ENCODE measurements around the gene RAP1GAP.

RAP1GAP gene

DNA sequence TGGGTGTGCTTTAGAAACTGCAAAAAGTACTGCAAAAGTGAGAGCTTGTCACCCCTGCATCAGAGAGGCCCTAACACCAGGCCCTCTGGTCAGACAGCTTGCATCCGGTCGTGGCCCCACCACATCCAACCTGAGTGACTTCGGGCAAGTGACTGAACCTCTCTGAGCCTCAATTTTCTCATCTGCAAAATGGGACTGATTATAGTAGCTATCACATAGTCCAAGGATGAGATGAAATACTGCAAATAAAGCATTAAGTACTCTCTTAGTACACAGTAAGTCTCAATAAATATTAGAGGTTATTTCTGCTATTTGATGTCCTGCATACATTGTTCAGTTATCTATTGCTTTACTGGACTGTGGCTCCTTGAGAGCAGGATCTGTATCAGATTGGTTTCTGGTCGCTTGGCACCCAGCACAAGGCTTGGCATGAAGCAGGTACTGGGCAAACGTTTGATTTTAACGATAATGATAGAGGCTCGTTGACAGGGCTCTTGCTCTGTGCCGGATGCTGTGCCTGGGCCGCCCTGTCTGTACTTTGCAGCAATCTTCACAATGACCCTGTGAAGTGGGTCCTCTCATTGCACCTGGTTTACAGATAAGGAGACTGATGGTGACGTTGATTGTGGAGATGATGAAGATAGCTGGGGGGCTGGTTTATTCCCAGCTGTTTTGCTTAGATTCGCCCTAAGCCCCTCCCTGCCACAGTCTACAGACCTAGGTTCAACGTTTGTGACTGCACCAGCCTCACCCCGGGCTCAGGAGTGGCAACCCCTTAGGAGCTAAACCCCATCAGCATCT is 43.6 kb downstream of the RAP1GAP start:
- DNase-seq (ENCODE audit: low spot score): no peak

DNA sequence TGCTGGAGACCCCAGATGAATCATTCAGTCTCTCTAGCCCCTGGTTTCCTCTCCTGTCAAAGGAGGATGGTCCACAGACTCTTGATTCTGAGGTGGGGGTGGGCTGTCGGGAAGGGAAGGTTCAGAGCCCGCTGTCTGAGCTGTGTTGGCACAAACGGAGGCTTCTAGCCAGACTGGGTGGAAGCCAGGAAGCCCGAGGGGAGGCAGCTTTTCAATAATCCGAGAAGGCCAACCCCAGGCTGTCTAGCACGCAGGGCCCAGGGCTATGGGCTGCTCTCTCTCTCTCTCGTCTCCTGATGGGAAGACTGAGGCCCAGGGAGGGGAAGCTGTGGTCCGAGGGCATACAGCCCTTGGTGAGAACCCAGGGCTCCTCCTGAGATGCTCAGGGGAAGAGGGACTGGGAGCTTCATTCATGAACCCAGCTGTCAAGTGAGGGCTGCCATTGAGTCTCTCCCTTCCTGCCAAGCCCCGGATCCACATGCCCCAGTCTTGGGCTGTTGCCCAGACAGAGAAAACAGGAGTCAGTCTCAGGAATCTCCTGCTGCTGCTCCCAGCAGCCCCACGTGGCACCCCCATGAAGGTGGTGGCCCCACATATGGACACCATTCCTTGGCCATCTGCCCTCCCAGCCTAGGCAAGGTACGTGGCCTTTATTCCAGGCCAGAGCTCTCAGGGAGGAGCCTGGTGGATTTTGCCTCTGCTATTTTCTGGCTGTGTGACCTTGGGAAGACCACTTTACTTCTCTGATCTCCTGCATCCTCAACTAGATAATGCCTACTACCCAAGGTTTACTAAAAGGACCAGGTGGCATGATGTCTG is 44.4 kb downstream of the RAP1GAP start:
- no peak for DNase-seq (ENCODE audit: low spot score)

DNA sequence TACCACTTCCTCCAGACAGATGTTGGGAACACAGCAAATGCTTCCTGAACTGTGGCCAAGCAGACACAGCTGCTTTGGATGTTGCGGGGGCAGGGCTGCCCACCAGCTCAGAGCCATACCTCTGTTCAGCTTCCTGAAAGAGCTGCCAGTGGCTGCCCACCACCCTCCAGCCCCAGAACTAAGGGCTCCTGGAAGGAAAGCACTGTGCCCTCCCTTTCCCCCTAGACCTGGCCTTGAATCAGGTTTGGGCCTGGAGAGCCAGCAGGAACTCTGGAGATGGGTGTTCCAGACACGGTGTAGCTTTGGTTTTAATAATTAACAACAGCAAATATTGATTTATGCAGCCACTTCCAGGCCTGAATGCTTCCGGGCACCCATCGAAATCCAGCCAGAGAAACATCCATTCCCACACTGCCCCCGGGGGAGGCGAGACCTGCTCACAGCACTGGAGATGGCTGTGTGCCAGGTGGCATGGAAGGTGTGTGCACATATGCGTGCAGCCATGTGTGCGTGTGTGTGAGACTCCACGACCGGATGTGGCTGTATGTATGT is 45.7 kb downstream of the RAP1GAP start:
- DNase-seq (ENCODE audit: low spot score): no peak

DNA sequence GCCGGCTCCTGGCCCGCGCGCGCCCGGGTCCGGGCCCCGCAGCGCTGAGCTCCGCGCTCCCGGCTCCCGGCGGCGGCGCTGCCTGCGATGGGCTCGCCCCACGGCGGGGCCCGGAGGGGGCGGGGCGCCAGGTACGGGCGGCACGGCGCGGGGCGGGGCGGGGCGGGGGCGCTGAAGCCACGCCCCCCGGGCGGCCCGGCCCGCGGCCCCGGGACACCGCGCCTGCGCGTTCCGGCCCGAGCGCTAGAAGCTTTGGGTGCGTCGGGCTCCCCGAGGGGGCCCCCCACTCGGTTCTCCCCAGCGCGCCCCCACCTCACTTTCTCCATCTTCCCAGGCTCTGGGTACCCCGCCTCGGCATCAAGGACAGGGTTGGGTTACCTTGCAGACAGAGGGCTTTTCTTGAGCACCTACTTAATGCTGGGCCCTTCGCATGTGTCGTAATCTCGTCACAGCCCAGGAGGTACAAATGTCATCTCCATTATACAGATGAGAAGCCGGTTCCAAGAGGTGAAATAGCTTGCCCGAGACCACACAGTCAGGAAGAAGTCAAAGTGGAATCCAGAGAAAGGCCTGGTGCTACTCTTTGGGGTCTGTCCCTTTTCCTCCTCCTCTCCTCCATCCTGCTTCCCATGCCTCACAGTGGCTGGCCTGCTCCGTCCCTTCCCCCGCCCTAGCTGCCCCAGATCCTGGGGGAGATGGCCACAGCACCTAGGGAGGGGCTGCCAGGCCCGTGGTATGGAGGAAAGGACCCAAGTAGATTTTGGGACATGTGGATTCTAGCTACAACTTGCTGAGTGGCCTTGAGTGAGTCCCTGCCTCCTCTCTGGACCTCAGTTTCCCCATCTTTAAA is 46.5 kb downstream of the RAP1GAP start:
- peak; percentile 51 for DNase-seq (ENCODE audit: low spot score)

DNA sequence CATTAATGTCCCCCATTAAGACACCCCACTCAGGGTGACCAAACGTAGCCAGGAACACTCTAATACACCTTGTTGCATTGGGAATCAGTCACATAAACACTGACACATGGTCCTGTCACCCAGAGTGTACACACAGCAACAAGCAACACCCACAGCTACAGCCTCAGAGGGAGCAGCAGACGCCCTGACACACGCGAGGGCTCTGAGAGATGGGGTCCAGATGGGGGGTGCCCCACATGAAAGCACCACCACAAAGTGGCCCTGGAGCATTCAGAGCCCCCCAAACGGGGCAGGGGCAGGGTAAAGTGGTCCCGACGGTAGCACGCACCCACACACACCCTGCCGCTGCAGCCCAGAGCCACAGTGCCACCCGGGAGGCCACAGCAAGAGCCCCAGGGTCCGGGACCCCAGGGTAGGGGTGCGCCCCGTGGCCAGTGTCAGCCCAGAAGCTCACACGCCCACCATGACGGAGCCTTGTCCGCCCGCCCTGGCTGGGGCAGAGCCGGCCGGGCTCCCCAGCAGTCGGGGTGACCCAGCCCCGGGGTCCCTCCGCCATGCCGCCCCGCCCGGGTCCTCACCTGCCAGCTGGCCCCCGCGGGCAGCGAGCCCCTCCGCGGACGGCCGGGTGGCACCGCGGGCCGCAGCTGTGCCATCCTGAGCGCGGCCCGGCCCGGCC is 47.3 kb downstream of the RAP1GAP start:
- DNase-seq (ENCODE audit: low spot score): peak; percentile 56

DNA sequence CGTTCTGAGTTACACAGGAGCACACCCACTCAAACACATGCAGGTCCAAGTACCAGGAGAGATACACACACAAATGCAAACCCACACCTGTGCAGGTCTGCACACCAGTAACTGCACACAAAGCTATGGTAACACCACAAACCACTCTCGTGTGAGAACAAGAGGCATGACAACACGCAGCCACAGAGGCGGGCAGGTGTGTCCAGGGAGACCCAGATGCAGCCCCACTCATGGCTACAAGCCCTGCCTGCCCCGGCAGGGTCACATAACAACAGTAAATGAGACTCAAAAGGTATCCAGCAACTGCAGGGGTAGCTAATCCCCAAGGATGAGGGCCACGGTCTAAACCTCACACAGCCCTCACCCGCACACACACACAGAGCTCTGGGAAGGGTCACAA is 48.1 kb downstream of the RAP1GAP start:
- DNase-seq (ENCODE audit: low spot score): no peak

DNA sequence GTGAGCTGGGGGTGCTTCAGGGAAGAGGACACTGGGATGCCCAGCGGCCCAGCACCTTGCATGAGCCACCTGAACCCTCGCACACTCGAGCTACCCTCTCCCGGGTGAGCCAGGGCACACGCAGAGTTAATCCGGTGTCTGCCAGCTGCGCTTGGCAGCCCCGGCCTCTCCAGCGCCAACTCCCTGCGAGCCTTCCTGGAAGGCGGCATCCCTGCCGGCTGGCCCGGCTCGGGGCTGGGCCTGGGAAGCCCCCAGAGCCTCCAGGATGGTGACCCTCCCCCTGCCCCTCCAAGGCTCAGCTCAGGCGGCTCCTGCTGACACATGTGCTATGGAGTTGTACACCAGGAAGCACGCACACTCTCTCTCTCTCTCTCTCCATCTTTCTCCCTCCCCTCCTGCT is 48.7 kb downstream of the RAP1GAP start:
- DNase-seq (ENCODE audit: low spot score): no peak

DNA sequence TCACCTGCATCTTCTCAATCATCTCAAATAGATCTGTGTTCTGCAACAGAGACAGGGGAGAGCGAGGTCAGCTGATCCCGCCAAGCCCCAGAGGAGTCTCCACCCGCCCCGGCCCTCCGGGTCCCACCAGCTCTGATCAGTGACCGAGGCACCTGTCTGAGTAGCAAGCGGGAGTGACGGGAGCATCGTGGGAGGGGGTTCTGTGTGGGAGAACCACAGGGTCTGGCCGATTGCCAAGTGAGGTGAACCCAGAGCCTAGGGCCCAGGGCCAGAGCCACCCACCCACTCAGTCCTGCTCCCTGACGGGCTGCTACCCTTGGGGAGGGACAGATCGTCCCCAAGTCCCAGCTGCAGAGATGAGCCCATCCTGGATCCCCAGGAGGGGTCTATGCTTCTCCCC is 49.1 kb downstream of the RAP1GAP start:
- DNase-seq (ENCODE audit: low spot score): no peak

DNA sequence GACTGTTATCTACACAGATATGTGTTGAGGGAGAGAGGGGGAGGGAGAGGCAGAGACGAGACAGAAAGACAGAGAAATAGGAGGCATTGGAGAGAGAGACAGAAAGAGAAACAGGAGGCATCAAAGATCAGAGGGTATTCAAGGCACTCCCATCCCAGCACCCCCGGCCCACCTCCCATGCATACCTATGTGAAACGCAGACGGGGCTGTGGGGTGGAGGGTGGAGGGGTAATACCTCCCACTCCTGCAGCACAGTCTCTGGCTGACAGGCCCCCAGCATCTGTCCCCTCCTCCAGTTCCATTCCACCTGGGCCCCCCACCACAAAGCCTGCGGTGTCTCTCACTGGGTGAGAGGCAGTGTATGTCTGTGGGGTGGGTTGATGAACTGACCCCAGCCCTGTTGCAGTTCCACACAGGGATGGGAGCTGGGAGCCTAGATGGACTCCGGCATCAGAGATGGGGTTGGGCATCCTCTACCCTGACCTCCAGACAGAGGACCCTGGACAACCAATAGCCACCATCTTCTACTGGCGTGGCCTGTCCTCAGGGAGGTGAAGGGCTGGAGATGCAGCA is 49.7 kb downstream of the RAP1GAP start:
- DNase-seq (ENCODE audit: low spot score): no peak

DNA sequence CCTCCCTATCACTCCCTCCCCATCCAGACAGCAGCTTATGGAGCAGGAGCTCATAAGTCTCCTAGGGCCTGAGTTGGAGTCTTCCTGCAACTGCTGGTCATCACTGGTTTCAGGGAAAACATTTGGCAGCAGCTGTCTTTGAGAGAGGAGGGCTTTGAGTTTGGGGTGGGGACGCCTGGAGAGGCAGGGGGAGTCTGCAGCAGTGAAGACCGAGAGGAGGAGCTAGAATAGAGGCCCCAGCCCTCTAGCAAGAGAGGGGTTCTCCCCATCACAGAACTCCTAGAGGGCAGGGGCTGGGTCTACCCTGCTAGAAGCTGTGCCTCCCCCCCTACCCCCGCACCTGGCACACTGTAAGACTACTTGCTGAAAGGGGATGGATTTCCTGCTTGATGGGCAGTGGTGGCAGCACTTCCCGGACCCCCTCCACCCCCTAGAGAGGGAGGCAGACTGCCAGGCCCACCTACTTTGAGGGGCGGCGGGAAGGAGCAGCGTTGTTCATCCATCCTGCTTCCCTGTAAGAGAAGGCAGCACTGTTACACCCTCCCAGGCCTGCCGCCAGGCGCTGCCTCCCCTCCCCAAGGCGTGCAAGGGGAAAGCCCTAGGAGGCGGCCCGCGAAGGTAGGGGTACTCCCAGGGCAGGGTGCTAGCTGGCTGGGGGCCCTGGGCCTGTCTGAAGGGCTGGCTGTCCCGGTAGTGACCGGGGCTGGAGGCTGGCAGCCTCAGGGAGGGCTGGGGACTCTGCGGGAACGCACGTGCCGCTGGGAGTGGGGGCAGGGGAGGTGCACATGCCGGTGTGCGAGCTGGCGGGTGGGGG is 50.4 kb downstream of the RAP1GAP start:
- DNase-seq (ENCODE audit: low spot score): no peak

DNA sequence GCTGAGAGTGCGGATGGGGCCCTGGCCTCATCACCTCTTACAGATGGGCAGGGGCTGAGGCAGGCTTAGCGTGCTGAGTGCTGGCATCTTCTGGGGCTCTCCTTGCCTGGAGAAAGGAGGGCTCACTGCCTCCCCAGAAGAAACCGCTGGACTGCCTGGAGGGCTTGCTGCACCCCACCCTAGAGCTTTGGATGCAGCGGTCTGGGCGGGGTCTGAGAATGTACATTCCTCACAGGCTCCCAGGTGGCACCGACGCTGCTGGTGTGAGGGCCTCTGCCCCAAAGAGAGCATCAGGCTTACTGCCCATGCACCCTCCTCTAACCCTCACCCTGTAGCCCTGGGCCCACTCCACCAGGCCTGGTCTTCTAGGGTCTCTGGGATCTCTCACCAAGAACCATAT is 51.1 kb downstream of the RAP1GAP start:
- no peak for DNase-seq (ENCODE audit: low spot score)

DNA sequence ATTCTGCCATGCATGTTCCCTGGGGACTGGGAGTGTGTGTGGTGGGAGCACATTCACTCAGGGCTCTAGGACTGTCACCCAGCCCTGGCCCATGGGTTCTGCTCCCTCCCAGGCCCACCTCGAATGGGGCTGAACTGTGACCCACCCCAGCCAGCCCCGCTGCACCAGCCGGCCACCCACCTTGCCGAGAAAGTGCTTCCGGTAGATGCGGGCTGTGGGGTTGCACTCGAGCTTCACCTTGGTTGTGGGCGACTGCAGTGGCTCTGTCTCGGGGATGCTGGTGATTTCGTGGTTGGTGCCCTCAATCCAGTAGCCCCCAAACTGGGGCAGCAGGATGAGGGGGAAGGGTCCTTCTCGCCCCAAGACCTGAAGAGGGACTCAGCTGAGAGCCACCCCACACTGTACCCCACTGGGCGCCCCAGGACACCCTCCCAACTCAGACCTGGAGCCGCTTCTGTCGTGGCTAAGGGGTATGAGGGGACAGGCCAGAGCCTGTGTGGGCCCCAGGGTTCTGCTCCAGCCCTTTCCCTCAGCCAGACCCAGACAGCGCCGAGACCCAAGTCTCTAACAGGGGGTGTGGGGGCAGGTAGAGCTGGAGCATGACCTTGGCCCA is 51.9 kb downstream of the RAP1GAP start:
- DNase-seq (ENCODE audit: low spot score): no peak

DNA sequence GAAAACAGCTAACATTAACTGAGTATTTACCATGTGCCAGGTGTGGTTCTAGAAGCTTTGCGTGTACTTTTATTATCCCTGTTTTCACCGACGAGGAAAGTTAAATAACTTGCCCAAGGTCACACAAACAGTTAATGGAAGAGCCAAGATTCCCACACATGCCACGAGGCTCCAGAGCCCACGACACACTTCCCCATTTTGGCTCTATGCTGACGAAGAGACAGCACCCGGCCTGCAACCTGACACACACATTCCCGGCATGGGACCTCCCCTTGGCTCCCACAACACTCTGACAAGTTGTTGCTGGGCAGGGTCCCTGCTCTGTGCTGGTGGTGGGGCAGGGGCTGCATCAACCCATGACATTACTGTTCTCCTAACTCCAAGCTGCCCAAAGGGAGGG is 52.8 kb downstream of the RAP1GAP start:
- DNase-seq (ENCODE audit: low spot score): no peak

DNA sequence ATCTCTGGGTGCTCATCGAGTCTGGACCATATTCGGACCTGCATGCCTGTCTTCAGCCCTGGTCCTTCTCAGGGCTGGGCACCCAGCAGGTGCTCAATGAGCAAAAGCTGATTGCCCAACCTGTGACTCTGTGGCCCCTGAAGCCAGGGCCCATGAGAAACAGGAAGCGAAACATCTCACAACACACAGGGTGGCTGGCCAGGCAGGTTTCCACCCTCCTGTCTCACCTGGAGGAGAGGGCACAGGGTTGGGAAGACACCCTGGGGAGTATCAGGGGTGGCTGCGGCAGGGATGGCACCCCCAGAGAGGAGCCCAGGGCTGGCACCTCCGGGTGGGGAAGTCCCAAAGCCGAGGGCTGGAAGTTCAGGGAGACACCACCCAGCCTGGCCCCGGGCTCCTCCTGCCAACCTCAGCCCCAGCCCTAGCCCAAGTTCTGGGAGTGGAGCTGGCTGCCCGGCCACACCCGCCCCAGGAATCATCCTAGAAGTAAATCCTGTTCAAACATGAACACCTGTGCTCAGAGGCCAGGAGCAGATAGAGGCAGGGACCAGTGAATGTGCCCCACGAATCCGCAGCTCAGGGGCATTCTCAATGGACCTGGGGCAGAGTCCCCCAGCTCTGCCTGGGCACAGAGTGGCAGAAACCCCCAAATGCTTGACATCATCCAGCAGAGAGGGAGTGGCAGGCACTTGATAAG is 54.6 kb downstream of the RAP1GAP start:
- no peak for DNase-seq (ENCODE audit: low spot score)

DNA sequence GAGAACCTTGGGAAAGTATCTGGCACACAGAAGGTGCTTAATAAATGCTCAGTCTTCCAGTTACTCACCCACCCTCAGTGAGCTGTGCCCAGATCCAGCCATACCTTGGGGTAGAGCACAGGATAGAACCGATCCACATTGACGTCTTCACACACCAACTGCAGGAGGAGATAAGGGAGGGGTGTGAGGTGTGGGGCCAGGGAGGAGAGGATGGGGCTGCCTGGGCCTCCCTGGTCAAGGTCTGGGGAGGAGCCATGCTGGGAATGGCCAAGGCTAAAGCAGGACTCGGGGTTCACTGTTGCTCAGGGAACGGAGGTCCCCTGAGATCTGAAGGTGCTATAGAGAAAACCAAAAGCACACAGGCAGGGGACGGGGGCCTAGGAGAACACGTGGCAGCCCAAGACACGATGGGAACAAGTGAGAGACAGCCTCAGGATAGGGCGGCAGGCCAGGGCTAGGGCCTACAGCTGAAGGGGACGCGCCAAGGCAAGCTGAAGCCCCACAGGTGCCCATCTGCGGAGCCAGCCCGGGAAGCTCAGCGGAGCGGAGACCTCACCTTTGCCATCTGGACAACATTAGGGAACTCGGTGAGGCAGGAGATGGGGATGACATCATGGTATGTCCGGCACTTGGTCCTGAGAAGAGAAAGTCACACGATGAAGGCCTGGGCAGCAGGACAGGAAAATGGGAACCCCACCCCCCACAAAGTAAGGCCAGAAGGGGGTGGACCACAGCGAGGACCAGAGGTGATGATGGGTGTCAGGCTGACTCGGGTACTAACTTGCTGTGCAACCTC is 55.9 kb downstream of the RAP1GAP start:
- no peak for DNase-seq (ENCODE audit: low spot score)

DNA sequence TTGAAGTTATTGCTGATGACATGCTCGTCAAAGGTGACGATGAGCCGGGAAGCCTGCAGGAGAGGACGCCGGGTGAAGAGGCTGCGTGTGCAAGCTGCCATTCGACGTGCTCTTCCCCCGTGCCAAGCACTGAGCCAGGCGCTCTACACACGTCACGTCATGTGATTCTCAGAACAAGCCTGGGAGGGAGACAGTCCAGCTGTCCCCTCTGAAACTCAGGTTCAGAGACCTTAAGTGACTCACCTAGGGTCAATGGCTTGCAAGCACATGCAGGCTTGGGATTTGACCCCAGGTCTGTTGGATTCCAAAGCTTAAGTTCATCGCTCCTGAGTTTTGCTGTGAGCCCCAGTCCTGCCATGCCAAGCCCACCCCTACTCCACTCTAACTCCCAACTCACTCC is 57.1 kb downstream of the RAP1GAP start:
- no peak for DNase-seq (ENCODE audit: low spot score)

DNA sequence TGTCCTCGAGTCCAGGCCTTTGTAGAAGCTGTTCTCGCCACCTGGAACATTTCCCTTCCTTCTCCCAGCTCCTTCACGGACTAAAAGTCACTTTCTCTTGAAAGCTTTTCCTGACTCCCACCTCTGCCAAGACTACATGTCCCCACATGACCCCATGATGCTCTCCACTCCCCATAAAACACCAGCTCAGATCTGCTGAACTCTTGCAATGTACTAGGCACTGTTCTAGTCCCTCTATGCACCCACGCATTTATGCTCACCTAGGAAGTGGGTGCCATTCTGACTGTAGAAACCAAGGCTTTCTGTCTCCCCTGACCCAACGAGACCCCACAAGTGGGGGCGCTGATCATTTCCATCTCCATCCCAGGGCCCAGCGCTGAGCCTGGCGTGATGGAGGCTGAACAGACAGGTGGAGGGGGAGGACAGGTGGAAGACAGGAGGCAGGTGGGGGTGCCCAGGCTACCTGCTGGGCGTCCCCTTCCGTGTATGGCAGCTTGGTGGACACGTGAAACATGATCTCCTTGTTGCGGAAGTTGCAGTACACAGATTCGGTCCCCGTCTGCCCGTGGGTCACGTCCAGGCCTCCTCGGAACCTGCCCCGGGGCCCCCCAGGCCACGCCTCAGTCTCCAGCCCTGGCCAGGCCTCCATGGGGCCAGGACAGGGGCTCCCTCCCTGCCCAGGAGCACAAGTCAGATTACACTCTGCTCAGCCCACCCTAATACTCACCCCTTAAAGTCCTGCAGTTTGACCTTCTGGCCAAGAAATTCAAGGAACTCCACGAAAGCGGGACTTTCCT is 58.0 kb downstream of the RAP1GAP start:
- no peak for DNase-seq (ENCODE audit: low spot score)

DNA sequence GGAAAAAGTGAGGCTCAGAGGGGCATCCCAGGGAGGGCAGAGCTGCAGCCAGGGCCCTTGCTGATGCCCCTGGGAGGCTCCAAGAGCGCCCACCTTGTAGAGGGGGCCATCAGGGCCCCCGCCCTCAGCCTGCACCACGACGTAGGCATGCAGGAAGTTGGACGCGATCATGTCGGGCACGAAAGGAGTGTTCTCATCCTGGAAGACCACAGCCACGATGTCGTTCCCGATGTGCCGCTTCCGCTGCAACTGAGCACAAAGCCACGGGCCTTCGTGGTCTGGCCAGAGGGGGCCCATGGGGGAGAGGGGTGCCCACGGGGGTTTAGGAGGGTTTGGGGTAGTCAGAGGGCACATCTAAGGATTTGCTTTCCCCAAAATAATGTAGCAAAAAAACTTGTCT is 59.1 kb downstream of the RAP1GAP start:
- no peak for DNase-seq (ENCODE audit: low spot score)

All from RKO (cell line).